Aorta (tissue), 5 donors: Measurements from ENCODE around the gene ESR1. TPM values are rescaled to one million over a fixed set of nuclear protein-coding genes. Genes with fewer than 3 reads are reported as not detected.
A peak's percentile ranks its signal among the peaks of the same experiment; 100 is the strongest.

Experiments used
- ATAC-seq: fragments of 200-7000 bp; cut with Tn5 transposase; one replicate; pipeline ENCODE4 v1.9.1; 2022; ENCODE audit warnings: moderate library complexity; ENCODE audit not compliant: low FRiP score
- DNase-seq, 2 donors: peaks; one replicate each; pipeline ENCODE4 v3.0.0-alpha.2; 2020
- H3K27ac ChIP-seq, 2 donors: one replicate each; pipeline ENCODE4 v1.5.1; 2013; ENCODE audit warnings: low read length in 2 of 2, mild to moderate bottlenecking in 2 of 2, moderate library complexity in 2 of 2, control low read depth in 1 of 2, inconsistent platforms in 1 of 2, low read depth in 1 of 2
- H3K27me3 ChIP-seq, 2 donors: one replicate each; pipeline ENCODE4 v1.6.1; 2013; ENCODE audit warnings: control low read depth in 1 of 2, low read length in 1 of 2, mild to moderate bottlenecking in 1 of 2, moderate library complexity in 1 of 2; ENCODE audit not compliant: insufficient read depth in 2 of 2, control insufficient read depth in 1 of 2
- H3K36me3 ChIP-seq, 2 donors: one replicate each; pipeline ENCODE4 v1.6.1; 2013; ENCODE audit warnings: control low read depth in 1 of 2, low read length in 1 of 2, mild to moderate bottlenecking in 1 of 2; ENCODE audit not compliant: insufficient read depth in 2 of 2, control insufficient read depth in 1 of 2
- H3K4me1 ChIP-seq, 2 donors: one replicate each; pipeline ENCODE4 v1.6.1; 2013; ENCODE audit warnings: low read length in 2 of 2, control low read depth in 1 of 2, mild to moderate bottlenecking in 1 of 2, moderate library complexity in 1 of 2; ENCODE audit not compliant: insufficient read depth in 2 of 2, control insufficient read depth in 1 of 2
- H3K4me3 ChIP-seq, 2 donors: one replicate each; pipeline ENCODE4 v1.5.1; 2013; ENCODE audit warnings: low read length in 2 of 2, control low read depth in 1 of 2, mild to moderate bottlenecking in 1 of 2
- H3K9me3 ChIP-seq: one replicate; pipeline ENCODE4 v1.6.1; 2013; ENCODE audit warnings: mild to moderate bottlenecking, low read length; ENCODE audit not compliant: control insufficient read depth
- WGBS, 2 donors: extraction: QIAGEN DNeasy Blood & Tissue Kit; methylation state at CpG; one replicate each; pipeline ENCODE4 v1.1.7; 2013; 5-methylcytosine and 5-hydroxymethylcytosine counted together
- intact Hi-C, 2 donors: fragments of 100-400 bp; cut with DNase I; formaldehyde crosslinking; loops; one replicate each; pipeline versions ENCODE4 v1.14.2 to v1.15.0; 2022
- polyA plus RNA-seq, 2 donors: library from polyadenylated mRNA; stranded (reverse); fragments of 200-250 nt; gene quantifications; one replicate each; pipeline ENCODE4 v1.2.3, GENCODE V29; 2013
- total RNA-seq, 2 donors: library from RNA; stranded (reverse); fragmentation: NEBNext Ultra II Directional; extraction: Animal tissue kit (Norgen Biotek cat#: 25700); gene quantifications; one replicate each; pipeline ENCODE4 v1.2.1, GENCODE V29; 2021
- donor health status: healthy with polysubstance abuse.
- donor health status: Bipolar disorder and iron deficiency.
- donor health status: DM: no; HTN: no; CAD: no.
- donor health status: DM: no; HTN: no; CAD: no.
- donor health status: DM: yes; HTN: yes; CAD: no.

Gene ESR1
- total and polyA plus RNA-seq, 4 donors, result 0.13 to 12.3 (median 2.8) TPM

- ATAC-seq (no peak), DNase-seq (no peak)
- WGBS, 2 donors, result 58 to 63% methylated on average over 5 of the region's 5 CpGs
- H3K4me3 ChIP-seq, result no peak overlapping the region
- H3K27ac ChIP-seq, result no peak overlapping the region
- no peaks in the 10 kb centered on the region for H3K27me3 ChIP-seq
- intact Hi-C loops, result no loop called here
- H3K9me3 ChIP-seq, result no peaks in the 10 kb centered on the region
- peaks cover 0 to 4% of the 10 kb centered on the region in 2 donors for H3K36me3 ChIP-seq
- peaks cover 0 to 7% of the 10 kb centered on the region in 2 donors for H3K4me1 ChIP-seq
These were observed 359.4 kb downstream of the ESR1 start for GRCh38 chr6:152166897-152167296.

GRCh38 chr6:152167641-152168603 lies 360.4 kb downstream of the ESR1 start:
- Histone ChIP-seq H3K9me3 (no peaks in the 10 kb centered on the region), H3K27ac (peak overlapping the region in 1 of 2 donors; percentile 48), H3K36me3 (peaks cover 0 to 4% of the 10 kb centered on the region in 2 donors), H3K27me3 (no peaks in the 10 kb centered on the region), H3K4me1 (peaks cover 0 to 7% of the 10 kb centered on the region in 2 donors), H3K4me3 (no peak overlapping the region)
- 57 to 62% methylated on average over 13 of the region's 13 CpGs for WGBS, 2 donors
- no peak for DNase-seq
- no peak for ATAC-seq
- intact Hi-C loops, result no loop called here

- no peak overlapping the region for H3K4me3 ChIP-seq
- peak overlapping the region in 1 of 2 donors; percentile 12 for H3K27ac ChIP-seq
- DNase-seq (no peak), ATAC-seq (no peak)
- H3K27me3 ChIP-seq, result no peaks in the 10 kb centered on the region
- peaks cover 0 to 7% of the 10 kb centered on the region in 2 donors for H3K4me1 ChIP-seq
- no peaks in the 10 kb centered on the region for H3K9me3 ChIP-seq
- intact Hi-C loops, result no loop called here
- peaks cover 0 to 6% of the 10 kb centered on the region in 2 donors for H3K36me3 ChIP-seq
- 86 to 88% methylated on average over 4 of the region's 4 CpGs for WGBS, 2 donors
These were observed 362.8 kb downstream of the ESR1 start for GRCh38 chr6:152170313-152170701.

- H3K27me3 ChIP-seq, result no peaks in the 10 kb centered on the region
- peaks cover 0 to 5% of the 10 kb centered on the region in 2 donors for H3K4me1 ChIP-seq
- H3K27ac ChIP-seq, result peak overlapping the region; percentile 30 to 78
- H3K9me3 ChIP-seq, result no peaks in the 10 kb centered on the region
- no peak for ATAC-seq
- intact Hi-C loops, result no loop called here
- 72% methylated on average over 13 of the region's 13 CpGs for WGBS, 2 donors
- DNase-seq, result no peak
- peaks cover 0 to 6% of the 10 kb centered on the region in 2 donors for H3K36me3 ChIP-seq
- no peak overlapping the region for H3K4me3 ChIP-seq
These were observed 363.5 kb downstream of the ESR1 start for GRCh38 chr6:152170702-152171667.

- H3K27ac ChIP-seq, result peak overlapping the region in 1 of 2 donors; percentile 51
- no peaks in the 10 kb centered on the region for H3K9me3 ChIP-seq
- no peaks in the 10 kb centered on the region for H3K27me3 ChIP-seq
- ATAC-seq (no peak), DNase-seq (no peak)
- peaks cover 0 to 1% of the 10 kb centered on the region in 2 donors for H3K4me1 ChIP-seq
- H3K36me3 ChIP-seq, result peaks cover 6 to 9% of the 10 kb centered on the region in 2 donors
- WGBS, 2 donors, result 78 to 85% methylated on average over 4 of the region's 4 CpGs
- intact Hi-C loops, result no loop called here
- H3K4me3 ChIP-seq, result no peak overlapping the region
These were observed 365.8 kb downstream of the ESR1 start for GRCh38 chr6:152173321-152173720.

GRCh38 chr6:152173957-152174356 lies 366.5 kb downstream of the ESR1 start:
- 88 to 90% methylated on average over 2 of the region's 2 CpGs for WGBS, 2 donors
- H3K27ac ChIP-seq, result no peak overlapping the region
- DNase-seq (no peak), ATAC-seq (no peak)
- intact Hi-C loops, result no loop called here
- H3K9me3 ChIP-seq, result no peaks in the 10 kb centered on the region
- no peaks in the 10 kb centered on the region for H3K27me3 ChIP-seq
- no peak overlapping the region for H3K4me3 ChIP-seq
- H3K36me3 ChIP-seq, result peaks cover 6 to 9% of the 10 kb centered on the region in 2 donors
- H3K4me1 ChIP-seq, result no peaks in the 10 kb centered on the region

- 70 to 77% methylated on average over 4 of the region's 4 CpGs for WGBS, 2 donors
- Histone ChIP-seq H3K4me3 (no peak overlapping the region), H3K9me3 (no peaks in the 10 kb centered on the region), H3K4me1 (no peaks in the 10 kb centered on the region), H3K36me3 (peaks cover 6 to 9% of the 10 kb centered on the region in 2 donors), H3K27me3 (no peaks in the 10 kb centered on the region), H3K27ac (peak overlapping the region in 1 of 2 donors; percentile 5)
- intact Hi-C loops, result no loop called here
- ATAC-seq, result no peak
- DNase-seq, result no peak
These were observed 368.8 kb downstream of the ESR1 start for GRCh38 chr6:152176268-152176667.
